Adipocyte (in vitro differentiated cells): Measurements from ENCODE around the gene AUH.

ENCODE experiments used
- DNase-seq: peaks from one replicate; pipeline ENCODE4 v3.0.0-alpha.2; 2015; ENCODE audit warnings: low read depth
- H3K27me3 ChIP-seq: replicated peaks from 2 replicates; pipeline ENCODE4 v1.7.0; 2013; ENCODE audit warnings: mild to moderate bottlenecking, low read length, moderate library complexity; ENCODE audit not compliant: control insufficient read depth, insufficient read depth
- H3K36me3 ChIP-seq: 2 replicates; pipeline ENCODE4 v1.7.0; 2013; ENCODE audit warnings: low read length, mild to moderate bottlenecking, moderate library complexity; ENCODE audit not compliant: control insufficient read depth, insufficient read depth, severe bottlenecking
- H3K4me1 ChIP-seq: 2 replicates; pipeline ENCODE4 v1.7.0; 2013; ENCODE audit warnings: mild to moderate bottlenecking, low read length, moderate library complexity; ENCODE audit not compliant: control insufficient read depth, insufficient read depth
- H3K4me3 ChIP-seq: 2 replicates; pipeline ENCODE4 v1.7.0; 2013; ENCODE audit warnings: mild to moderate bottlenecking, low read length, moderate library complexity
- H3K9ac ChIP-seq: 2 replicates; pipeline ENCODE4 v1.7.0; 2013; ENCODE audit warnings: mild to moderate bottlenecking, low read length, moderate library complexity
- H3K9me3 ChIP-seq: 2 replicates; pipeline ENCODE4 v1.7.0; 2013; ENCODE audit warnings: mild to moderate bottlenecking, low read length, moderate library complexity; ENCODE audit not compliant: control insufficient read depth

Gene AUH

DNA sequence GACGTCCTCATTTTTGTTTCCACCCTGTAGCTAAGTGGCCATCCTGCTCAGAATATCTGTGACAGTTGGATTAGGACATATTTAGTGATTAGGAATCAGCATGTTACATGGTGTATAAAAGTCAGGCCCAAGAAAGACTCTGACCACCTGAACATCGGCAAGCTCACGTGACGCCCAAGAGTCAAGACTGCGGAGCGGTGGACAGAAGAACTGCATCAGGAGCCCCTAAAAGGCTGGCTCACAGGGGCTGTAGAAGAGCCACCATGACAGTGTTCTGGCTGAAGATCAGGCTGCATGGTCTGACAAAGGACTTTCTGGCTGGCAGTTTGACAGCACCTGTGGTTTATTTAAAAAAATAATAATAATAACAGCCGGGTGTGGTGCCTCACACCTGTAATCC is 185.3 kb downstream of the AUH start:
- Histone ChIP-seq H3K9me3 (peaks cover 12% of the 10 kb centered on the region), H3K4me1 (peaks cover 19% of the 10 kb centered on the region), H3K9ac (no peak overlapping the region), H3K27me3 (no peaks in the 10 kb centered on the region), H3K36me3 (no peaks in the 10 kb centered on the region), H3K4me3 (no peak overlapping the region)
- no peak for DNase-seq

- H3K9me3 ChIP-seq: peaks cover 25% of the 10 kb centered on the region
- no peaks in the 10 kb centered on the region for H3K36me3 ChIP-seq
- no peak for DNase-seq
- H3K4me1 ChIP-seq: peaks cover 15% of the 10 kb centered on the region
- H3K27me3 ChIP-seq: no peaks in the 10 kb centered on the region
- H3K4me3 ChIP-seq: no peak overlapping the region
- H3K9ac ChIP-seq: no peak overlapping the region
Measured at GRCh38 chr9:91174772-91175171, 186.9 kb downstream of the AUH start.

DNA sequence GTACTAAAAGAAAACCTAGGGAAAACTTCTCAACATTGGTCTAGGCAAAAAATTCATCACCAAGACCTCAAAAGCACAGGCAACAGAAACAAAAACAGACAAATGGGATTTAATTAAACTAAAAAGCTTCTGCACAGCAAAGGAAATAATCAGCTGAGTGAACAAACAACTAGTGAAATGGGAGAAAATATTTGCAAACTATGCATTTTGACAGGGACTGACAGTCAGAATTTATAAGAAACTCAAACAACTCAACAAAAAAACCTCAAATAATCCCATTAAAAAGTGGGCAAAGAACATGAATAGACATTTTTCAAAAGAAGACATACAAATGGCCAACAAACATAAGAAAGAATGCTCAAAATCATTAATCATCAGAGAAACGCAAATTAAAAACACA is 189.4 kb downstream of the AUH start:
- Histone ChIP-seq H3K4me1 (no peaks in the 10 kb centered on the region), H3K9me3 (peaks cover 25% of the 10 kb centered on the region), H3K27me3 (no peaks in the 10 kb centered on the region), H3K4me3 (no peak overlapping the region), H3K36me3 (no peaks in the 10 kb centered on the region), H3K9ac (no peak overlapping the region)
- no peak for DNase-seq

GRCh38 chr9:91170951-91171350 is 190.8 kb downstream of the AUH start:
- H3K4me1 ChIP-seq: no peaks in the 10 kb centered on the region
- H3K4me3 ChIP-seq: peak overlapping the region; percentile 19
- H3K36me3 ChIP-seq: no peaks in the 10 kb centered on the region
- peaks cover 25% of the 10 kb centered on the region for H3K9me3 ChIP-seq
- H3K27me3 ChIP-seq: no peaks in the 10 kb centered on the region
- H3K9ac ChIP-seq: no peak overlapping the region
- DNase-seq: no peak

- DNase-seq: peak; percentile 54
- no peak overlapping the region for H3K4me3 ChIP-seq
- H3K27me3 ChIP-seq: no peaks in the 10 kb centered on the region
- no peaks in the 10 kb centered on the region for H3K36me3 ChIP-seq
- H3K9me3 ChIP-seq: peaks cover 18% of the 10 kb centered on the region
- H3K9ac ChIP-seq: no peak overlapping the region
- peaks cover 18% of the 10 kb centered on the region for H3K4me1 ChIP-seq
Measured at GRCh38 chr9:91166796-91167366, 194.8 kb downstream of the AUH start.

DNA sequence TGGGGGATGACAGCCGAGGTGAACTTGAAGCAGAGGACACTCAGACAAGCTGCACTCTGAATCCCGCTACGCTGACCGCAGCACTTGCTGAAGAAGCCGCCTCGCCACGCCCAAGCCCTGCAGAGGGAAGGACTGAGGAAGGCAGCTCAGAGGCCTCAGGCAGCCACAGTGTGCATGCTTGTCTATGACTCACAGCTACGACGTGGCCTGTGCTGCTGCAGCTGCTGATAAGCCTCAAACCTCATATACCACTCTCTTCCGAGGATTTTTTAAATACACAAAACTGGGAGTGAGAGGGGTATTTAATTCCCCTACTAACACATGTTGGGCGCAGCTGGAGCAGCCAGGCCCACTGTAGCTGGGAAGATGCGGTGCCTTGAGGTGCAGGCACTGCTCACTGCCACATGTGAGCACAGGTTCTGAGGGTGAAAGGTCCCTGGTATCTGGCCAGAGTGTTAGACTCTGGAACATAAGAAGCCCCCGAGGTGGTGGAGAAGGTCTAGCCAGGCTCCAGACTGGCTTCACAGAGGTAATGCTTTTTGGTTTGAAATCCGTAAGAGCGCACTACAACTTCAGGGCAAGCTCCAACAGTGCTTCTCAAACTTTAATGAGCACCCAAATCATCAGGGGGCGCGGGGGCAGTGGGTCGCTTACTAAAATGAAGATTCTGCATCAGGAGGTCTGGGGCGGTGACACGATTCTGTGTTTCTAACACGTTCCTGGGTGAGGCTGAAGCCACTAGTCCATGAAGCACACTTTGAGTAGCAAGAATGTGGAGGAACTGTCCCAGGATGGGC is 196.8 kb downstream of the AUH start:
- Histone ChIP-seq H3K36me3 (no peaks in the 10 kb centered on the region), H3K27me3 (no peaks in the 10 kb centered on the region), H3K9ac (peak overlapping the region; percentile 80), H3K4me3 (no peak overlapping the region), H3K9me3 (no peaks in the 10 kb centered on the region), H3K4me1 (peaks cover 18% of the 10 kb centered on the region)
- DNase-seq: peak; percentile 97
